CD14-positive monocyte (primary cell): ENCODE results near the gene METAP1D. TPM values are rescaled to one million over a fixed set of nuclear protein-coding genes. Genes with fewer than 3 reads are reported as not detected.
A peak's percentile ranks its signal among the peaks of the same experiment; 100 is the strongest.

ENCODE experiments used
- DNase-seq, 3 donors: peaks; one replicate each; pipeline ENCODE4 v3.0.0-alpha.2; 2011 to 2022
- H2AFZ ChIP-seq: 2 replicates; pipeline ENCODE4 v1.6.0; 2012; ENCODE audit warnings: mild to moderate bottlenecking, low read depth, low read length, inconsistent platforms; ENCODE audit not compliant: insufficient read depth, poor library complexity, severe bottlenecking
- H3K27ac ChIP-seq, 2 donors: 1 replicate in 1 of 2; 2 replicates in 1 of 2; pipeline ENCODE4 v1.5.1; 2012 to 2013; ENCODE audit warnings: low read length in 2 of 2, control low read depth in 1 of 2, inconsistent platforms in 1 of 2, low read depth in 1 of 2, mild to moderate bottlenecking in 1 of 2
- H3K27me3 ChIP-seq, 2 donors: one replicate each; pipeline versions ENCODE4 v1.6.0 to v1.6.1; 2011 to 2013; ENCODE audit warnings: low read length in 2 of 2; ENCODE audit not compliant: control insufficient read depth in 2 of 2, insufficient read depth in 2 of 2
- H3K36me3 ChIP-seq, 2 donors: replicated peaks in 1 of 2; 1 replicate in 1 of 2; 2 replicates in 1 of 2; pipeline versions ENCODE4 v1.5.1 to v1.6.1; 2012 to 2013; ENCODE audit warnings: low read length in 2 of 2, control low read depth in 1 of 2, inconsistent platforms in 1 of 2, mild to moderate bottlenecking in 1 of 2; ENCODE audit not compliant: insufficient read depth in 2 of 2, control insufficient read depth in 1 of 2
- H3K4me1 ChIP-seq, 2 donors: 1 replicate in 1 of 2; 2 replicates in 1 of 2; pipeline versions ENCODE4 v1.5.1 to v1.6.1; 2012 to 2013; ENCODE audit warnings: low read length in 2 of 2, control low read depth in 1 of 2, inconsistent platforms in 1 of 2, mild to moderate bottlenecking in 1 of 2, moderate library complexity in 1 of 2; ENCODE audit not compliant: insufficient read depth in 2 of 2, control insufficient read depth in 1 of 2
- H3K4me2 ChIP-seq: replicated peaks from 2 replicates; pipeline ENCODE3; 2012; ENCODE audit warnings: low read length, moderate library complexity, mild to moderate bottlenecking; ENCODE audit not compliant: poor library complexity, severe bottlenecking; ENCODE audit errors: extremely low read depth
- H3K4me3 ChIP-seq, 3 experiments: fragments of 200-600 bp in 1 of 3; sonication (generic) in 1 of 3; replicated peaks in 1 of 3; 1 replicate in 2 of 3; 2 replicates in 1 of 3; pipeline ENCODE4 v1.5.1; 2011 to 2013; ENCODE audit warnings: low read length in 3 of 3, mild to moderate bottlenecking in 3 of 3, control low read depth in 2 of 3, low read depth in 2 of 3, inconsistent platforms in 1 of 3, moderate library complexity in 1 of 3
- H3K79me2 ChIP-seq: 2 replicates; pipeline ENCODE4 v1.6.0; 2012; ENCODE audit warnings: mild to moderate bottlenecking, control low read depth, inconsistent platforms, low read length, moderate library complexity; ENCODE audit not compliant: insufficient read depth
- H3K9ac ChIP-seq: 2 replicates; pipeline ENCODE4 v1.6.0; 2017; ENCODE audit warnings: low read length, mild to moderate bottlenecking; ENCODE audit not compliant: insufficient read depth, poor library complexity, severe bottlenecking
- H3K9me3 ChIP-seq, 2 donors: replicated peaks in 1 of 2; 1 replicate in 1 of 2; 2 replicates in 1 of 2; pipeline versions ENCODE4 v1.5.1 to v1.6.1; 2012 to 2013; ENCODE audit warnings: low read length in 2 of 2, control low read depth in 1 of 2; ENCODE audit not compliant: control insufficient read depth in 1 of 2, insufficient read depth in 1 of 2
- H4K20me1 ChIP-seq: 2 replicates; pipeline ENCODE4 v1.6.0; 2012; ENCODE audit warnings: mild to moderate bottlenecking, low read length, control low read depth, moderate library complexity; ENCODE audit not compliant: insufficient read depth
- H3K27ac Mint-ChIP-seq, 7 donors: one replicate each; pipeline ENCODE4 v1.8.0; 2020; ENCODE audit warnings: mild to moderate bottlenecking in 7 of 7, mixed read lengths in 7 of 7, moderate library complexity in 6 of 7, inconsistent platforms in 2 of 7
- H3K27me3 Mint-ChIP-seq, 3 donors: one replicate each; pipeline ENCODE4 v1.8.0; 2021 to 2022; ENCODE audit warnings: low read depth in 3 of 3, mild to moderate bottlenecking in 3 of 3, mixed read lengths in 3 of 3, moderate library complexity in 3 of 3, inconsistent platforms in 1 of 3
- H3K36me3 Mint-ChIP-seq, 2 donors: one replicate each; pipeline ENCODE4 v1.8.0; 2020; ENCODE audit warnings: mixed read lengths in 2 of 2, inconsistent platforms in 1 of 2, mild to moderate bottlenecking in 1 of 2
- H3K4me1 Mint-ChIP-seq: one replicate; pipeline ENCODE4 v1.8.0; 2020; ENCODE audit warnings: mild to moderate bottlenecking, mixed read lengths
- H3K4me3 Mint-ChIP-seq, 2 donors: one replicate each; pipeline ENCODE4 v1.8.0; 2020; ENCODE audit warnings: mild to moderate bottlenecking in 2 of 2, mixed read lengths in 2 of 2, moderate library complexity in 1 of 2
- H3K9me3 Mint-ChIP-seq, 7 donors: one replicate each; pipeline ENCODE4 v1.8.0; 2020 to 2022; ENCODE audit warnings: mixed read lengths in 7 of 7, mild to moderate bottlenecking in 6 of 7, moderate library complexity in 6 of 7, inconsistent platforms in 2 of 7
- WGBS: methylation state at CpG from one replicate; pipeline ENCODE4 v1.1.5; 2013; ENCODE audit warnings: missing lambda C conversion rate; ENCODE audit not compliant: insufficient coverage; 5-methylcytosine and 5-hydroxymethylcytosine counted together
- intact Hi-C, 2 donors: fragments of 100-400 bp; cut with micrococcal nuclease; formaldehyde crosslinking; loops; one replicate each; pipeline versions ENCODE4 v1.15.0 to v1.15.1; 2023
- polyA plus RNA-seq, 3 donors: library from polyadenylated mRNA; depleted of rRNA in 1 of 3; unstranded in 2 of 3; stranded (reverse) in 1 of 3; fragments of 300-500 nt in 2 of 3; fragments of >200 nt in 1 of 3; fragmentation: Illumina TruSeq in 2 of 3; gene quantifications; 1 replicate in 2 of 3; 2 replicates in 1 of 3; pipeline ENCODE4 v1.2.3, GENCODE V29; 2012 to 2021
- TF ChIP-seq, protein P1 (sequence below): fragments of 200-600 bp; IDR thresholded peaks from one replicate; pipeline ENCODE4 v1.8.0; 2022; ENCODE audit warnings: antibody characterized with exemption, mild to moderate bottlenecking

Gene METAP1D
- polyA plus RNA-seq, 3 donors = 0.37 to 1.7 (median 0.41) TPM

- H3K9me3 ChIP-seq = peaks cover 0 to 61% of the 10 kb centered on the region in 2 donors
- H3K27ac Mint-ChIP-seq = no peak overlapping the region
- H3K9ac ChIP-seq = no peak overlapping the region
- H2AFZ ChIP-seq = no peak overlapping the region
- peaks cover 14 to 28% of the 10 kb centered on the region in 2 donors for H3K36me3 Mint-ChIP-seq
- peaks cover 0 to 60% (median 37%) of the 10 kb centered on the region in 7 donors for H3K9me3 Mint-ChIP-seq
- H3K79me2 ChIP-seq = no peaks in the 10 kb centered on the region
- peaks cover 59% of the 10 kb centered on the region for H3K4me1 Mint-ChIP-seq
- intact Hi-C loops = no loop called here
- no peak overlapping the region for H3K27ac ChIP-seq
- peaks cover 41 to 53% of the 10 kb centered on the region in 2 donors for H3K4me1 ChIP-seq
- DNase-seq = no peak
- H3K4me3 ChIP-seq = no peak overlapping the region
- no peaks in the 10 kb centered on the region for H3K36me3 ChIP-seq
- peaks cover 92 to 100% of the 10 kb centered on the region in 2 donors for H3K27me3 ChIP-seq
- 11% methylated on average over 14 of the region's 19 CpGs for WGBS
- TF ChIP-seq, protein P1, sequence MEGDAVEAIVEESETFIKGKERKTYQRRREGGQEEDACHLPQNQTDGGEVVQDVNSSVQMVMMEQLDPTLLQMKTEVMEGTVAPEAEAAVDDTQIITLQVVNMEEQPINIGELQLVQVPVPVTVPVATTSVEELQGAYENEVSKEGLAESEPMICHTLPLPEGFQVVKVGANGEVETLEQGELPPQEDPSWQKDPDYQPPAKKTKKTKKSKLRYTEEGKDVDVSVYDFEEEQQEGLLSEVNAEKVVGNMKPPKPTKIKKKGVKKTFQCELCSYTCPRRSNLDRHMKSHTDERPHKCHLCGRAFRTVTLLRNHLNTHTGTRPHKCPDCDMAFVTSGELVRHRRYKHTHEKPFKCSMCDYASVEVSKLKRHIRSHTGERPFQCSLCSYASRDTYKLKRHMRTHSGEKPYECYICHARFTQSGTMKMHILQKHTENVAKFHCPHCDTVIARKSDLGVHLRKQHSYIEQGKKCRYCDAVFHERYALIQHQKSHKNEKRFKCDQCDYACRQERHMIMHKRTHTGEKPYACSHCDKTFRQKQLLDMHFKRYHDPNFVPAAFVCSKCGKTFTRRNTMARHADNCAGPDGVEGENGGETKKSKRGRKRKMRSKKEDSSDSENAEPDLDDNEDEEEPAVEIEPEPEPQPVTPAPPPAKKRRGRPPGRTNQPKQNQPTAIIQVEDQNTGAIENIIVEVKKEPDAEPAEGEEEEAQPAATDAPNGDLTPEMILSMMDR = no peak
- peak overlapping the region in 1 of 2 donors; percentile 95 for H3K4me3 Mint-ChIP-seq
- peaks cover 93 to 98% (median 98%) of the 10 kb centered on the region in 3 donors for H3K27me3 Mint-ChIP-seq
- H4K20me1 ChIP-seq = peaks cover 18% of the 10 kb centered on the region
- H3K4me2 ChIP-seq = no peak overlapping the region
Observed at GRCh38 chr2:172092716-172093415, 93.1 kb downstream of the METAP1D start.

- Mint-ChIP-seq H3K9me3 (peaks cover 0 to 54% (median 33%) of the 10 kb centered on the region in 7 donors), H3K27ac (no peak overlapping the region), H3K27me3 (peaks cover 92 to 98% (median 98%) of the 10 kb centered on the region in 3 donors), H3K4me3 (peak overlapping the region; percentile 88 to 95), H3K36me3 (peaks cover 8 to 24% of the 10 kb centered on the region in 2 donors), H3K4me1 (peaks cover 54% of the 10 kb centered on the region)
- TF ChIP-seq, protein P1 = no peak
- intact Hi-C loops = loop anchor here in 1 of 2 donors (2.0 kb wide), 1 partner anchor 13 kb away; no protein-coding TSS in a partner anchor
- H3K27ac ChIP-seq = no peak overlapping the region
- H3K27me3 ChIP-seq = peaks cover 92 to 100% of the 10 kb centered on the region in 2 donors
- H3K36me3 ChIP-seq = no peaks in the 10 kb centered on the region
- peaks cover 41 to 50% of the 10 kb centered on the region in 2 donors for H3K4me1 ChIP-seq
- peak overlapping the region in 1 of 3 experiments; percentile 88 for H3K4me3 ChIP-seq
- DNase-seq = no peak
- H3K9ac ChIP-seq = no peak overlapping the region
- no peak overlapping the region for H2AFZ ChIP-seq
- 0% methylated on average over 3 of the region's 18 CpGs for WGBS
- H3K9me3 ChIP-seq = peaks cover 0 to 60% of the 10 kb centered on the region in 2 donors
- no peaks in the 10 kb centered on the region for H3K79me2 ChIP-seq
- peak overlapping the region; percentile 99 for H3K4me2 ChIP-seq
- peaks cover 15% of the 10 kb centered on the region for H4K20me1 ChIP-seq
Observed at GRCh38 chr2:172093416-172094293, 93.9 kb downstream of the METAP1D start.
